Metanephros (tissue), 1 donor: ENCODE measurements around the gene RCAN1. TPM values are rescaled to one million over a fixed set of nuclear protein-coding genes. Genes with fewer than 3 reads are reported as not detected.

ENCODE experiments used
- total RNA-seq: library from RNA; depleted of rRNA; stranded (reverse); fragments of >200 nt; gene quantifications from one replicate; pipeline ENCODE4 v1.2.3, GENCODE V29; 2014

RCAN1 gene
- 26.4 TPM for total RNA-seq

GRCh38 chr21:34614628-34615486 is at the start of gene RCAN1:
RCAN1 (minus strand) TSS chr21:34615113; CDS start chr21:34615011, 102 bp downstream.

GRCh38 chr21:34511787-34512455 is 103.0 kb downstream of the RCAN1 start, which contains the start of gene KCNE1:
KCNE1 (minus strand) TSS chr21:34512210; CDS start chr21:34449634, 62,576 bp downstream.

Other genes with a start within 250 kb of the RCAN1 start
- 19.6 TPM for gene SMIM11, start 239.6 kb downstream of the RCAN1 start, total RNA-seq
- 0.47 TPM for gene SMIM34, start 191.2 kb downstream of the RCAN1 start, total RNA-seq
- gene KCNE1, start 102.9 kb downstream of the RCAN1 start, total RNA-seq, result 0.82 TPM
- gene CLIC6, start 53.9 kb upstream of the RCAN1 start, total RNA-seq, result 1.5 TPM